Panc1 (cell line): ENCODE data around the gene TMEM19. TPM values are rescaled to one million over a fixed set of nuclear protein-coding genes. Genes with fewer than 3 reads are reported as not detected.

Source experiments
- ATAC-seq: fragments of 200-7000 bp; cut with Tn5 transposase; 2 replicates; pipeline ENCODE4 v1.9.1; 2020; ENCODE audit warnings: mild to moderate bottlenecking, moderate library complexity
- BruUV-seq: library from RNA; stranded (reverse); fragments of 400-500 nt; replicated peaks from 2 replicates; lab custom pipeline; 2021; lab: Mats Ljungman, UMichigan
- CTCF ChIA-PET: fragments of 300-600 bp; sonication (Branson Sonifier 250); formaldehyde crosslinking; loops from one replicate; lab custom pipeline; 2022; ENCODE audit warnings: antibody characterized with exemption; lab: Charles Lee
- POLR2A ChIA-PET: fragments of 300-600 bp; sonication (Branson Sonifier 250); formaldehyde crosslinking; loops from one replicate; lab custom pipeline; 2022; ENCODE audit warnings: antibody characterized with exemption; lab: Charles Lee
- DNase-seq: peaks from one replicate; pipeline ENCODE4 v3.0.0-alpha.2; 2010; ENCODE audit warnings: low read depth, low spot score
- H3K27ac ChIP-seq: 2 replicates; pipeline ENCODE4 v1.5.1; 2011; ENCODE audit warnings: mild to moderate bottlenecking, low read length, inconsistent platforms
- H3K27me3 ChIP-seq: fragments of 200-500 bp; sonication (Bioruptor generic); 2 replicates; pipeline ENCODE4 v1.6.0; 2014; ENCODE audit warnings: low read length, inconsistent platforms; ENCODE audit not compliant: control insufficient read depth, insufficient read depth
- H3K36me3 ChIP-seq: fragments of 200-500 bp; sonication (Bioruptor generic); 2 replicates; pipeline ENCODE4 v1.5.1; 2014; ENCODE audit warnings: inconsistent platforms, mild to moderate bottlenecking, low read length, moderate library complexity; ENCODE audit not compliant: control insufficient read depth, insufficient read depth
- H3K4me1 ChIP-seq: 2 replicates; pipeline ENCODE4 v1.5.1; 2011; ENCODE audit warnings: inconsistent platforms, mild to moderate bottlenecking, low read length, moderate library complexity; ENCODE audit not compliant: control insufficient read depth, insufficient read depth
- H3K4me3 ChIP-seq, 2 experiments: 2 replicates each; pipeline ENCODE4 v1.5.1; 2011 to 2012; ENCODE audit warnings: low read depth in 2 of 2, low read length in 2 of 2, mild to moderate bottlenecking in 2 of 2, inconsistent platforms in 1 of 2, moderate library complexity in 1 of 2
- H3K9me3 ChIP-seq: fragments of 200-500 bp; sonication (Bioruptor generic); 2 replicates; pipeline ENCODE4 v1.5.1; 2014; ENCODE audit warnings: low read depth, mild to moderate bottlenecking, inconsistent platforms, low read length, moderate library complexity; ENCODE audit not compliant: control insufficient read depth, insufficient read depth
- CTCF ChIP-seq: fragments of 450-650 bp; IDR thresholded peaks from 2 replicates; pipeline ENCODE4 v1.5.1; 2017; ENCODE audit warnings: mild to moderate bottlenecking
- POLR2AphosphoS5 ChIP-seq: IDR thresholded peaks from 2 replicates; pipeline ENCODE4 v1.6.1; 2012; ENCODE audit warnings: mild to moderate bottlenecking, low read depth, low read length, moderate library complexity
- REST ChIP-seq, 2 experiments: IDR thresholded peaks; 2 replicates each; pipeline ENCODE4 v1.6.1; 2011 to 2012; ENCODE audit warnings: low read depth in 2 of 2, control low read depth in 1 of 2, low read length in 1 of 2, mild to moderate bottlenecking in 1 of 2, moderate library complexity in 1 of 2; ENCODE audit not compliant: insufficient read depth in 1 of 2
- SIN3A ChIP-seq: IDR thresholded peaks from 2 replicates; pipeline ENCODE4 v1.6.1; 2012; ENCODE audit warnings: low read depth, mild to moderate bottlenecking, low read length, moderate library complexity, borderline replicate concordance; ENCODE audit not compliant: insufficient read depth
- TCF7L2 ChIP-seq: IDR thresholded peaks from 2 replicates; pipeline ENCODE4 v1.6.1; 2011; ENCODE audit warnings: mild to moderate bottlenecking, low read depth, low read length, inconsistent platforms
- in situ Hi-C: cut with HindIII; loops from 2 replicates; pipeline ENCODE4 v1.10.0; 2016; ENCODE audit warnings: low sequenced_read_pairs, low pct_unique_long_range_greater_than_20kb
- intact Hi-C: fragments of 100-400 bp; cut with micrococcal nuclease; formaldehyde crosslinking; loops from one replicate; pipeline ENCODE4 v1.10.0; 2022; ENCODE audit not compliant: unreplicated experiment
- total RNA-seq: library from RNA; stranded (reverse); gene quantifications from one replicate; pipeline ENCODE4 v1.2.1, GENCODE V29; 2021; ENCODE audit not compliant: unreplicated experiment

TMEM19 gene
- total RNA-seq, 1 experiment from 2014 or later = 72.8 TPM

- ChIA-PET CTCF (no interaction called here), POLR2A (no interaction called here)
- H3K27me3 ChIP-seq = no peaks in the 10 kb centered on the region
- no peaks in the 10 kb centered on the region for H3K9me3 ChIP-seq
- TF ChIP-seq POLR2AphosphoS5 (no peak), TCF7L2 (no peak), CTCF (no peak), SIN3A (no peak), REST (IDR thresholded peaks at IDR 0.05; ENCODE audit: insufficient read depth in 1 of 2, low read depth in 2 of 2, low read length in 1 of 2) (no peak)
- H3K27ac ChIP-seq = no peak overlapping the region
- no peak for ATAC-seq
- BruUV-seq = no TSS peak
- intact Hi-C loops (no loop called here), in situ Hi-C loops (no loop called here)
- no peaks in the 10 kb centered on the region for H3K36me3 ChIP-seq
- H3K4me3 ChIP-seq = no peak overlapping the region
- DNase-seq = no peak
- H3K4me1 ChIP-seq = no peaks in the 10 kb centered on the region
Measured at GRCh38 chr12:71727958-71728357, 42.1 kb downstream of the TMEM19 start.

GRCh38 chr12:71730936-71731335 lies 45.1 kb downstream of the TMEM19 start:
- H3K4me1 ChIP-seq = no peaks in the 10 kb centered on the region
- ChIA-PET POLR2A (no interaction called here), CTCF (no interaction called here)
- TF ChIP-seq CTCF = no peak
- no peak for TF ChIP-seq TCF7L2
- intact Hi-C loops (no loop called here), in situ Hi-C loops (no loop called here)
- H3K4me3 ChIP-seq = no peak overlapping the region
- no peaks in the 10 kb centered on the region for H3K27me3 ChIP-seq
- no peaks in the 10 kb centered on the region for H3K36me3 ChIP-seq
- no TSS peak for BruUV-seq
- no peak for ATAC-seq
- H3K27ac ChIP-seq = no peak overlapping the region
- no peak for DNase-seq
- no peaks in the 10 kb centered on the region for H3K9me3 ChIP-seq
